Small intestine (tissue), 7 donors: Measurements from ENCODE around the gene THOP1. TPM values are rescaled to one million over a fixed set of nuclear protein-coding genes. Genes with fewer than 3 reads are reported as not detected.

Experiments used
- DNase-seq, 2 donors: peaks; one replicate each; pipeline versions ENCODE4 v3.0.0 to v3.0.0-alpha.2; 2013
- FAIRE-seq: peaks from 2 replicates; lab custom pipeline; 2012; peaks lifted over from hg19 to GRCh38; lab: Jason Lieb, UNC
- H3K27ac ChIP-seq, 3 donors: one replicate each; pipeline ENCODE4 v1.5.1; 2013; ENCODE audit warnings: low read length in 2 of 3, mild to moderate bottlenecking in 2 of 3, control low read depth in 1 of 3, inconsistent platforms in 1 of 3, low read depth in 1 of 3, moderate library complexity in 1 of 3
- H3K27me3 ChIP-seq, 3 donors: one replicate each; pipeline ENCODE4 v1.6.1; 2013; ENCODE audit warnings: low read length in 3 of 3, inconsistent platforms in 1 of 3; ENCODE audit not compliant: control insufficient read depth in 3 of 3, insufficient read depth in 3 of 3
- H3K36me3 ChIP-seq, 3 donors: one replicate each; pipeline ENCODE4 v1.6.1; 2013; ENCODE audit warnings: low read length in 3 of 3, inconsistent platforms in 1 of 3, low read depth in 1 of 3, mild to moderate bottlenecking in 1 of 3, moderate library complexity in 1 of 3; ENCODE audit not compliant: control insufficient read depth in 3 of 3, insufficient read depth in 2 of 3
- H3K4me1 ChIP-seq, 3 donors: one replicate each; pipeline ENCODE4 v1.6.1; 2013; ENCODE audit warnings: low read length in 2 of 3, inconsistent platforms in 1 of 3, low read depth in 1 of 3, mild to moderate bottlenecking in 1 of 3, moderate library complexity in 1 of 3; ENCODE audit not compliant: control insufficient read depth in 3 of 3, insufficient read depth in 2 of 3
- H3K4me3 ChIP-seq, 3 donors: one replicate each; pipeline ENCODE4 v1.5.1; 2013; ENCODE audit warnings: low read length in 3 of 3, control low read depth in 1 of 3, inconsistent platforms in 1 of 3, low read depth in 1 of 3, mild to moderate bottlenecking in 1 of 3, moderate library complexity in 1 of 3
- H3K9me3 ChIP-seq, 2 donors: one replicate each; pipeline ENCODE4 v1.6.1; 2013; ENCODE audit warnings: low read depth in 1 of 2, low read length in 1 of 2; ENCODE audit not compliant: control insufficient read depth in 2 of 2, insufficient read depth in 1 of 2
- whole genome bisulfite sequencing, 3 donors: extraction: QIAGEN DNeasy Blood & Tissue Kit; methylation state at CpG; one replicate each; pipeline ENCODE4 v1.1.7; 2013; 5-methylcytosine and 5-hydroxymethylcytosine counted together
- polyA plus RNA-seq, 4 donors: library from polyadenylated mRNA; stranded (reverse) in 3 of 4; unstranded in 1 of 4; fragments of 200-250 nt in 3 of 4; fragments of 120-200 nt in 1 of 4; gene quantifications; one replicate each; pipeline versions ENCODE4 v1.2.1 to v1.2.3, GENCODE V29; 2013
- donor health status: healthy with polysubstance abuse.
- donor health status: control.
- donor health status: control.
- donor health status: Bipolar disorder and iron deficiency.
- donor health status: healthy.

THOP1 gene
- polyA plus RNA-seq, 4 donors, result 36.6 to 86.3 (median 78.1) TPM

DNA sequence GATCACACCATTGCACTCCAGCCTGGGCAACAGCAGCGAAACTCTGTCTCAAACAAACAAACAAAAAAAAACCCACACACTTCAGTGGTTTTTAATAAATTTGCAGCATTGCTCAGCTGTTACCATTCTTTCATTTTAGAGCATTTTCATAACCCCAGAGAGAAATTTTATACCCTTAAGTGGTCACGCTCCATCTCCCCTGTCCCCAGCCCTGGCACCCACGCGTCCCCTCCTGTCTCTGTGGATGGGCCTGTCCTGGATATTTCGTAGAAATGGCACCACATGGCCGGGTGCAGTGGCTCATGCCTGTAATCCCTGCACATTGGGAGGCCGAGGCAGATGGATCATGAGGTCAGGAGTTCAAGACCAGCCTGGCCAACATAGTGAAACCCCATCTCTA, 7.8 kb downstream of the THOP1 start:
- FAIRE-seq (no peak), DNase-seq (no peak)
- Histone ChIP-seq H3K4me1 (no peaks in the 10 kb centered on the region), H3K4me3 (no peak overlapping the region), H3K9me3 (no peaks in the 10 kb centered on the region), H3K36me3 (peaks cover 0 to 92% (median 1%) of the 10 kb centered on the region in 3 donors), H3K27me3 (no peaks in the 10 kb centered on the region), H3K27ac (no peak overlapping the region)
- 94 to 96% (median 95%) methylated on average over 7 of the region's 7 CpGs for WGBS, 3 donors

DNA sequence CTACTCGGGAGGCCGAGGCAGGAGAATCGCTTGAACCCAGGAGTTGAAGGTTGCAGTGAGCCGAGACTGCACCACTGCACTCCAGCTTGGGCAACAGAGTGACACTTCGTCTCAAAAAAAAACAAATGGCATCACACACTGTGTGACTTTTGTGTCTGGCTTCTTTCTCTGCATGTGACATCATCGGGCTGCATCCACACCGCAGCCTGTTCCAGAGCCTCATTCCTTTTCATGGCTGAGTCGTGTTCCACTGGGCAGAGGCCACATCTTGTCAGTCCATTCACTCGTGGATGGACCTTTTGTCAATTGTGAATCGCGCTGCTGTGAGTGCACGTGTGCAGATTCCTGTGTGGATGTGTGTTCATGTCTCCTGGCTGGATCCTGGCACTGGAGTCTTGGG, 8.3 kb downstream of the THOP1 start:
- no peaks in the 10 kb centered on the region for H3K4me1 ChIP-seq
- H3K27me3 ChIP-seq, result no peaks in the 10 kb centered on the region
- H3K9me3 ChIP-seq, result no peaks in the 10 kb centered on the region
- 94 to 98% (median 96%) methylated on average over 12 of the region's 12 CpGs for WGBS, 3 donors
- FAIRE-seq, result no peak
- H3K36me3 ChIP-seq, result peaks cover 0 to 92% (median 1%) of the 10 kb centered on the region in 3 donors
- no peak overlapping the region for H3K27ac ChIP-seq
- DNase-seq, result no peak
- H3K4me3 ChIP-seq, result no peak overlapping the region

DNA sequence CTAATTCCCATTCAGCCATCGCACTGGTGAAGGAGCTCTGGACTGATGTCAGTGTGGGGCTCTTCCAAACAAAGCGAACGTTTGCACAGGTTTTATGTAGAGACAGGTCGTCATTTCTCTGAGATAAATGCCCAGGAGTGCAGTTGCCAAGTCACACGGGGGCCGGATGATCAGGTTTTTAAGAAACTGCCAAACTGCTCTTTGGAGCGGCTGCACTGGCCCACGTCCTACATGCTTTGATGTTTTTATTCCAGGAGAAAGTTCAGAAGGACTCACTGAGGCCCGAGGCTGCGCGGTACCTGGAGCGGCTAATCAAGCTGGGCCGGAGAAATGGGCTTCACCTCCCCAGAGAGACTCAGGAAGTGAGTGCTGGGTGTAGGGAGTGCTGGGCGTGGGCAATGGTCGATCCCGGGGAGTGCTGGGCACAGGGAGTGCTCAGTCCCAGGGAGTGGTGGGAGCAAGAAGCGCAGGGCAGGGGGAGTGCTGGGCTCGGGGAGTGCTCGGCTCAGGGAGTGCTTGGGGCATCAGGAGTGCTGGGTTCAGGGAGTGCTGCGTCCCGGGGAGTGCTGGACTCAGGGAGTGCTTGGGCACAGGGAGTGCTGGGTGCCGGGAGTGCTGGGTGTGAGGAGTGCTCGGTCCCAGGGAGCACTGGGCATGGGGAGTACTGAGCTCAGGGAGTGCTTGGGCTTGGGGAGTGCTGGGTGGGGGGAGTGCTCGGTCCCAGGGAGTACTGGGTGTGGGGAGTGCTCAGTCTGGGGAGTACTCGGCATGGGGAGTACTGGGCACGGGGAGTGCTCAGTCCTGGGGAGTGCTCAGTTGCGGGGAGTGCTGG, 10.7 kb downstream of the THOP1 start:
- no peaks in the 10 kb centered on the region for H3K4me1 ChIP-seq
- H3K27ac ChIP-seq, result no peak overlapping the region
- no peak overlapping the region for H3K4me3 ChIP-seq
- H3K36me3 ChIP-seq, result peaks cover 4 to 97% (median 9%) of the 10 kb centered on the region in 3 donors
- no peaks in the 10 kb centered on the region for H3K9me3 ChIP-seq
- H3K27me3 ChIP-seq, result no peaks in the 10 kb centered on the region
- WGBS, 3 donors, result 92 to 93% (median 92%) methylated on average over 25 to 27 of the region's 27 CpGs
- DNase-seq, result no peak
- no peak for FAIRE-seq

DNA sequence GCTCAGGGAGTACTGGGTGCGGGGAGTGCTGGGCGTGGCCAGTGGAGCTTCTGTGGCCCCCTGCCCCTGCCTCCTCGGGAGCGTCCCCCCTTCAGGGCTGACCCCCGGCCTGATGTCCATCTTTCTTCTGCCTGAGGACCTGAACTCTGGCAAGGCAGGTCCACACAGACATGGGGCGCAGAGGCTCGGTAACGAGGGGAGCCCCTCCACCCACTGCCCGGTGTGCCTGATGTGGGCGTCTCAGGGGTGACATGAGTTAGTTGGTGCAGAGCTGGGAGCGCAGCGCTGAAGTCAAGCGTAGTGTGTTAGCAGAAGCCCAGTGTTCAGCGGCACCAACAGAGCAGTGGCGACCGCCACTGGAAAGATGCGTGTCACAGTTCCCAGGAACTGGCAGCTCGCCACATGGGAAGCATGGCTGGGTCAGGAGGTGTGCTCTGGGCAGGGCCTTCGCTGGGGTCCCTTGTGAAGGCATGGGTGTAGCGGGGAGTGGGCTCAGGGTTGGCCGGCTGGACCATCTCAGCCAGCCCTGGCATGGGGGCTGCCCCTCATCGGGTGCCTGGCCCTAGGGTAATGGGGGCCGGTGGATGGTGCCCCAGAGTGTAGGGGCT, 11.5 kb downstream of the THOP1 start:
- Histone ChIP-seq H3K27ac (no peak overlapping the region), H3K36me3 (peaks cover 4 to 97% (median 9%) of the 10 kb centered on the region in 3 donors)

DNA sequence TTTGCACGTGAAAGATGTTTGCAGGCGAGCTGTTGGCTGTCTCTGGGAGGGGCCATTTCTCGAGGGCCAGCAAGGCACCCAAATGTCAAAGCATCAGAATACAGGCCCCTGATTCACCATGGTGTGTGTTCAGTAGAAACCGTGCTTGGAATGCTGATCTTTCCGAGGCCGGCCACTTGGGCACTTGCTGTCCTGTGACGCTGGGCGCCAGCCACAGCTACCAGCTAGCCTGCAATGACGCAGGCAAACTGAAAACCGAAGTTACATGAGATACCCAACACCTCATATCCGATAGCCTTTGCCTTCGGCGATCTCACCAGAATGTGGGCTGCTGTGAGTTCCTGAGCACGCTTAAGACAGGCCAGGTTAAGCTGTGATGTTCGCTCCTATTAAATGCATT, 12.0 kb downstream of the THOP1 start:
- FAIRE-seq, result no peak

More for the DNA sequence above, 11.5 kb downstream of the THOP1 start:
- no peaks in the 10 kb centered on the region for H3K9me3 ChIP-seq
- FAIRE-seq (no peak), DNase-seq (no peak)
- no peaks in the 10 kb centered on the region for H3K27me3 ChIP-seq
- H3K4me3 ChIP-seq, result no peak overlapping the region
- WGBS, 3 donors, result 95 to 96% (median 96%) methylated on average over 23 of the region's 23 CpGs
- H3K4me1 ChIP-seq, result no peaks in the 10 kb centered on the region

DNA sequence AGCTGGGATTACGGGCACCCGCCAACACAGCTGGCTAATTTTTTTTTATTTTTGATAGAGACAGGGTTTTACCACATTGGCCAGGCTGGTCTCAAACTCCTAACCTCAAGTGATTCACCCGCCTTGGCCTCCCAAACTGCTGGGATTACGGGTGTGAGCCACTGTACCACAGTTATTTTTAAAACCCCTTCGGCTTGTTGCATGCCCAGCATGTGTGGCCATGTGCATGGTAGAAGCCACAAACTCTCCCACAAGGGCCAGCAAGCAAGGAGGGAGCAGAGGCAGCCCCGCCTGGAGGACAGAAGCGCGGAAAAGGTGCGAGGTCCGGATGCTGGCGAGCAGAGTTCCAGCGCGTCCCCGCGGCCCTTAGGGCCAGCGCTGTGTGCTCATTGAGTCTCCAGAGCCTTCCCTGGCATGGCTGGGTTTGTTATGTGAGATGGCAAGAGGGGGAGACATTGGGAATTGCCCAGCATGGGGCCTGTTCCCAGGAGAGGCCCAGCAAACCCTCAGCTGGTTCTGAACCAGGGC, 12.9 kb downstream of the THOP1 start:
- Histone ChIP-seq H3K27me3 (no peaks in the 10 kb centered on the region), H3K4me3 (no peak overlapping the region), H3K36me3 (peaks cover 4 to 96% (median 11%) of the 10 kb centered on the region in 3 donors), H3K27ac (no peak overlapping the region), H3K9me3 (no peaks in the 10 kb centered on the region), H3K4me1 (no peaks in the 10 kb centered on the region)
- 96 to 98% (median 96%) methylated on average over 15 to 16 of the region's 16 CpGs for WGBS, 3 donors
- no peak for DNase-seq
- no peak for FAIRE-seq

More for the DNA sequence above, 12.0 kb downstream of the THOP1 start:
- Histone ChIP-seq H3K4me3 (no peak overlapping the region), H3K27ac (no peak overlapping the region), H3K27me3 (no peaks in the 10 kb centered on the region), H3K4me1 (no peaks in the 10 kb centered on the region), H3K9me3 (no peaks in the 10 kb centered on the region), H3K36me3 (peaks cover 4 to 94% (median 9%) of the 10 kb centered on the region in 3 donors)
- WGBS, 3 donors, result 95 to 98% (median 97%) methylated on average over 15 of the region's 15 CpGs
- DNase-seq, result no peak

DNA sequence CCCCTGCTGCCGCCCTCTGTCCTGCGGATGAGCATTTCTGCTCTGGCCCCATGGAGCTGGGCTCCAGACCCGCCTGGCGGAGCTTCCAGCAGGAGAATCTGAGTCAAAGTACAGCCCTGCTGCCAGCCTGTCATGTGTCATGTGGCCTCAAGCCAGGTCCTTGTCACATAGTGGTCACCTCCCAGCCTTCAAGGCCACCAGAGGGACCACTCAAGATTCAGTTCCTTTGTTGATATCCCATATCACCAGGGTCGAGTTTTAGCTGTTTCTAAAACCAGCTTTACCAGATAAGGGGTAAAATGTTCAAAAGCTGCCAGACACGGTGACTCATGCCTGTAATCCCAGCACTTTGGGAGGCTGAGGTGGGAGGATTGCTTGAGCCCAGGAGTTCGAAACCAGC, 13.4 kb downstream of the THOP1 start:
- DNase-seq, result no peak

DNA sequence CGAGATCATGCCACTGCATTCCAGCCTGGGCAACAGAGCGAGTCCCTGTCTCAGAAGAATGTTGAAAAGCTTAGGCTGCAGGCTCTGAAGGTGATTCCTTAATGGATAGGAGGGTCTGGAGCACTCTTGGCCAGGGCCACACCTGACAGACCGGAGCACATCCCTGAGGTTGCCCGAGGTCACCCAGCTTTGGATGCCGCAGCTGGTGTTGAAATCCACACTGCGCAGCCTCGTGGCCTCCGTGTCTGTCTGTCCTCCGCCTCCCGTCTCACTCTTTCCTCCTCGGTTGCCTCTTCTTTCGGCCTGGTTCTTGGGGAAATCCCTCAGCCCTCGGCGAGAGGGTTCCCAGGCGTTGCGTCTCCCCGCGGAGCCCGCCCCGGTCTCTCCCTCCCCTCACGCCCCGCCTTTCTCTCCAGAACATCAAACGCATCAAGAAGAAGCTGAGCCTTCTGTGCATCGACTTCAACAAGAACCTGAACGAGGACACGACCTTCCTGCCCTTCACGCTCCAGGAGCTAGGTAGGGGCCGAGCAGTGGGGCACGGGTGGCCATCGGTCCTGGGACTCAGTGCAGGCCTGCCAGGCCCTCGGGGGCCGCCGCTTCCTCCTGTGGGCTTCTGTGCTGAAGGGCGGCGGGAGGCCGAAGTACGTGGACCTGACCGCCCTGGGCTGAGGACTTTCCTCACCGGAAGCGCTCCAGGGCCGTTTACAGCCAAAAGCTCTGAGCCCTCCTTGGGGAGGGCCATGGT, 14.1 kb downstream of the THOP1 start:
- FAIRE-seq (no peak), DNase-seq (no peak)
- H3K27me3 ChIP-seq, result no peaks in the 10 kb centered on the region
- H3K9me3 ChIP-seq, result no peaks in the 10 kb centered on the region
- H3K4me3 ChIP-seq, result no peak overlapping the region
- peaks cover 4 to 97% (median 11%) of the 10 kb centered on the region in 3 donors for H3K36me3 ChIP-seq
- 94 to 96% (median 95%) methylated on average over 41 of the region's 41 CpGs for WGBS, 3 donors
- H3K4me1 ChIP-seq, result no peaks in the 10 kb centered on the region
- no peak overlapping the region for H3K27ac ChIP-seq

More for the DNA sequence above, 13.4 kb downstream of the THOP1 start:
- no peaks in the 10 kb centered on the region for H3K27me3 ChIP-seq
- no peak for FAIRE-seq
- H3K9me3 ChIP-seq, result no peaks in the 10 kb centered on the region
- no peak overlapping the region for H3K4me3 ChIP-seq
- 82 to 87% (median 85%) methylated on average over 7 of the region's 7 CpGs for WGBS, 3 donors
- H3K36me3 ChIP-seq, result peaks cover 4 to 97% (median 11%) of the 10 kb centered on the region in 3 donors
- H3K4me1 ChIP-seq, result no peaks in the 10 kb centered on the region
- no peak overlapping the region for H3K27ac ChIP-seq
